Thyroid gland (tissue), 4 donors: Measurements from ENCODE around the gene MEMO1. TPM values are rescaled to one million over a fixed set of nuclear protein-coding genes. Genes with fewer than 3 reads are reported as not detected.

Source experiments
- DNase-seq, 2 donors: peaks; one replicate each; pipeline ENCODE4 v3.0.0-alpha.2; 2019
- H3K27ac ChIP-seq, 3 donors: fragments of 200-600 bp; sonication (generic); 1 replicate in 2 of 3; 2 replicates in 1 of 3; pipeline ENCODE4 v1.5.1; 2016 to 2019; ENCODE audit warnings: mild to moderate bottlenecking in 1 of 3, moderate library complexity in 1 of 3
- H3K27me3 ChIP-seq: fragments of 200-600 bp; sonication (generic); one replicate; pipeline ENCODE4 v1.5.1; 2019
- H3K36me3 ChIP-seq, 2 donors: fragments of 200-600 bp; sonication (generic); one replicate each; pipeline ENCODE4 v1.5.1; 2016 to 2019
- H3K4me1 ChIP-seq, 2 donors: fragments of 200-600 bp; sonication (generic); one replicate each; pipeline ENCODE4 v1.5.1; 2017 to 2019
- H3K4me3 ChIP-seq, 3 donors: fragments of 200-600 bp; sonication (generic); replicated peaks in 1 of 3; 1 replicate in 2 of 3; 2 replicates in 1 of 3; pipeline ENCODE4 v1.5.1; 2016; ENCODE audit warnings: mild to moderate bottlenecking in 1 of 3
- H3K9me3 ChIP-seq: fragments of 200-600 bp; sonication (generic); one replicate; pipeline ENCODE4 v1.5.1; 2017
- CTCF ChIP-seq, 6 experiments: fragments of 200-600 bp in 3 of 6; fragments of 450-650 bp in 3 of 6; sonication (generic) in 3 of 6; IDR thresholded peaks; one replicate each; pipeline ENCODE4 v1.5.1; 2016 to 2019; ENCODE audit warnings: antibody characterized with exemption in 6 of 6, mild to moderate bottlenecking in 2 of 6, inconsistent platforms in 1 of 6, moderate library complexity in 1 of 6
- POLR2A ChIP-seq, 2 donors: fragments of 450-650 bp; IDR thresholded peaks; one replicate each; pipeline ENCODE4 v1.6.1; 2017; ENCODE audit warnings: antibody characterized with exemption in 2 of 2, mild to moderate bottlenecking in 2 of 2, moderate library complexity in 1 of 2
- WGBS, 2 donors: methylation state at CpG; one replicate each; pipeline ENCODE4 v1.1.5; 2017; 5-methylcytosine and 5-hydroxymethylcytosine counted together
- intact Hi-C: fragments of 100-400 bp; cut with DNase I; formaldehyde crosslinking; loops from one replicate; pipeline ENCODE4 v1.15.1; 2023
- total RNA-seq, 4 donors: library from RNA; depleted of rRNA; stranded (reverse); fragments of >200 nt; gene quantifications; one replicate each; pipeline ENCODE4 v1.2.3, GENCODE V29; 2016

Gene MEMO1
- total RNA-seq, 4 donors from 2014 or later = 16.3 to 28.7 (median 27.4) TPM

- TF ChIP-seq POLR2A (IDR thresholded peaks at IDR 0.05) = no peak
- no peak for TF ChIP-seq CTCF (IDR thresholded peaks at IDR 0.05)
- H3K27ac ChIP-seq = no peak overlapping the region
- H3K27me3 ChIP-seq = no peaks in the 10 kb centered on the region
- no peak overlapping the region for H3K4me3 ChIP-seq
- intact Hi-C loops = no loop called here
- H3K36me3 ChIP-seq = no peaks in the 10 kb centered on the region
- H3K4me1 ChIP-seq = peaks cover 0 to 9% of the 10 kb centered on the region in 2 donors
- DNase-seq = no peak
- WGBS, 2 donors = 83 to 91% methylated on average over 3 of the region's 3 CpGs
- H3K9me3 ChIP-seq = no peaks in the 10 kb centered on the region
Observed at GRCh38 chr2:31979956-31980355, 30.9 kb downstream of the MEMO1 start.

- no peak for DNase-seq
- peaks cover 0 to 9% of the 10 kb centered on the region in 2 donors for H3K4me1 ChIP-seq
- no peaks in the 10 kb centered on the region for H3K36me3 ChIP-seq
- H3K9me3 ChIP-seq = no peaks in the 10 kb centered on the region
- TF ChIP-seq CTCF (IDR thresholded peaks at IDR 0.05) (no peak), POLR2A (IDR thresholded peaks at IDR 0.05) (no peak)
- H3K4me3 ChIP-seq = no peak overlapping the region
- intact Hi-C loops = no loop called here
- no peak overlapping the region for H3K27ac ChIP-seq
- no peaks in the 10 kb centered on the region for H3K27me3 ChIP-seq
- WGBS, 2 donors = 92 to 94% methylated on average over 3 of the region's 3 CpGs
Observed at GRCh38 chr2:31979018-31979417, 31.8 kb downstream of the MEMO1 start.

- Histone ChIP-seq H3K27me3 (no peaks in the 10 kb centered on the region), H3K4me3 (no peak overlapping the region), H3K4me1 (peaks cover 0 to 9% of the 10 kb centered on the region in 2 donors), H3K9me3 (no peaks in the 10 kb centered on the region), H3K27ac (no peak overlapping the region), H3K36me3 (no peaks in the 10 kb centered on the region)
- WGBS, 2 donors = 84 to 96% methylated on average over 6 of the region's 6 CpGs
- no peak for DNase-seq
- TF ChIP-seq POLR2A (IDR thresholded peaks at IDR 0.05) = no peak
- TF ChIP-seq CTCF (IDR thresholded peaks at IDR 0.05) = no peak
- intact Hi-C loops = no loop called here
Observed at GRCh38 chr2:31978436-31978835, 32.4 kb downstream of the MEMO1 start.

- no peaks in the 10 kb centered on the region for H3K9me3 ChIP-seq
Observed at GRCh38 chr2:31973665-31974064, 37.1 kb downstream of the MEMO1 start.

GRCh38 chr2:31972059-31972458 is 38.7 kb downstream of the MEMO1 start:
- DNase-seq = no peak
- H3K4me1 ChIP-seq = no peaks in the 10 kb centered on the region
- no peak overlapping the region for H3K4me3 ChIP-seq
- TF ChIP-seq CTCF (IDR thresholded peaks at IDR 0.05) (no peak), POLR2A (IDR thresholded peaks at IDR 0.05) (no peak)
- no peaks in the 10 kb centered on the region for H3K27me3 ChIP-seq
- no peak overlapping the region for H3K27ac ChIP-seq
- intact Hi-C loops = no loop called here
- WGBS, 2 donors = 88 to 96% methylated on average over 2 of the region's 2 CpGs
- no peaks in the 10 kb centered on the region for H3K9me3 ChIP-seq
- H3K36me3 ChIP-seq = no peaks in the 10 kb centered on the region

More at GRCh38 chr2:31973665-31974064, 37.1 kb downstream of the MEMO1 start:
- Histone ChIP-seq H3K4me3 (no peak overlapping the region), H3K27me3 (no peaks in the 10 kb centered on the region), H3K27ac (no peak overlapping the region), H3K36me3 (no peaks in the 10 kb centered on the region), H3K4me1 (no peaks in the 10 kb centered on the region)
- no peak for DNase-seq
- TF ChIP-seq POLR2A (IDR thresholded peaks at IDR 0.05) (no peak), CTCF (IDR thresholded peaks at IDR 0.05) (no peak)
- intact Hi-C loops = no loop called here
